K562 (cell line): Measurements from ENCODE around the gene SERPINH1. TPM values are rescaled to one million over a fixed set of nuclear protein-coding genes. Genes with fewer than 3 reads are reported as not detected.

Source experiments
- DACH1 ChIP-seq: fragments of 450-650 bp; IDR thresholded peaks from 2 replicates; pipeline ENCODE4 v1.6.1; 2018; ENCODE audit not compliant: partially characterized antibody
- RBFOX2 ChIP-seq: fragments of 200-400 bp; formaldehyde crosslinking; IDR thresholded peaks from 2 replicates; pipeline ENCODE4 v1.6.1; 2017; ENCODE audit warnings: low read depth, mild to moderate bottlenecking, low read length, moderate library complexity
- RFX1 ChIP-seq: fragments of 450-650 bp; IDR thresholded peaks from 2 replicates; pipeline ENCODE4 v1.6.1; 2016; ENCODE audit warnings: mild to moderate bottlenecking, moderate library complexity
- TCFL5 ChIP-seq: fragments of 250-450 bp; sonication (Bioruptor Pico); conservative IDR thresholded peaks from 2 replicates; pipeline ENCODE4 v1.6.1; 2021; ENCODE audit warnings: mild to moderate bottlenecking, moderate library complexity, matching md5 sums
- ZFX ChIP-seq: sonication (generic); formaldehyde crosslinking; IDR thresholded peaks from 2 replicates; pipeline ENCODE4 v1.8.0; 2022; ENCODE audit warnings: mild to moderate bottlenecking, missing genetic modification reagents, moderate library complexity
- polyA plus RNA-seq, 8 experiments: library from polyadenylated mRNA; depleted of rRNA in 4 of 8; stranded (reverse) in 5 of 8; unstranded in 3 of 8; fragments of >200 nt; fragmentation: Nextera tagmentation in 2 of 8; fragmentation: Illumina TruSeq in 1 of 8; extraction: Ambion mirVana in 2 of 8; extraction: Trizol in 1 of 8; gene quantifications; 2 replicates each; pipeline versions ENCODE4 v1.2.1 to v1.2.3, GENCODE V29; 2011 to 2014; ENCODE audit warnings: inconsistent platforms in 1 of 8, missing spikeins in 1 of 8
- total RNA-seq, 7 experiments: library from RNA; depleted of rRNA in 6 of 7; stranded (reverse); fragments of >200 nt in 6 of 7; fragmentation: Illumina TruSeq in 2 of 7; extraction: Trizol in 2 of 7; gene quantifications; 2 replicates each; pipeline versions ENCODE4 v1.2.1 to v1.2.3, GENCODE V29; 2011 to 2021; ENCODE audit warnings: low replicate concordance in 1 of 7
- TF ChIP-seq, protein P1 (sequence below): fragments of 250-450 bp; sonication (Bioruptor Pico); IDR thresholded peaks from 2 replicates; pipeline ENCODE4 v1.5.0; 2021; ENCODE audit warnings: mild to moderate bottlenecking, borderline replicate concordance
- TF ChIP-seq, protein P2 (sequence below): fragments of 200-800 bp; sonication (Bioruptor generic); IDR thresholded peaks from 2 replicates; pipeline ENCODE4 v1.6.1; 2017; ENCODE audit warnings: missing genetic modification characterization, missing compliant biosample characterization

The SERPINH1 gene
- total and polyA plus RNA-seq, 9 of the 15 experiments (the other 6 are each of a cell fraction or from before 2014, with no cell fraction given), result 2.8 to 106 (median 67.9) TPM

DNA sequence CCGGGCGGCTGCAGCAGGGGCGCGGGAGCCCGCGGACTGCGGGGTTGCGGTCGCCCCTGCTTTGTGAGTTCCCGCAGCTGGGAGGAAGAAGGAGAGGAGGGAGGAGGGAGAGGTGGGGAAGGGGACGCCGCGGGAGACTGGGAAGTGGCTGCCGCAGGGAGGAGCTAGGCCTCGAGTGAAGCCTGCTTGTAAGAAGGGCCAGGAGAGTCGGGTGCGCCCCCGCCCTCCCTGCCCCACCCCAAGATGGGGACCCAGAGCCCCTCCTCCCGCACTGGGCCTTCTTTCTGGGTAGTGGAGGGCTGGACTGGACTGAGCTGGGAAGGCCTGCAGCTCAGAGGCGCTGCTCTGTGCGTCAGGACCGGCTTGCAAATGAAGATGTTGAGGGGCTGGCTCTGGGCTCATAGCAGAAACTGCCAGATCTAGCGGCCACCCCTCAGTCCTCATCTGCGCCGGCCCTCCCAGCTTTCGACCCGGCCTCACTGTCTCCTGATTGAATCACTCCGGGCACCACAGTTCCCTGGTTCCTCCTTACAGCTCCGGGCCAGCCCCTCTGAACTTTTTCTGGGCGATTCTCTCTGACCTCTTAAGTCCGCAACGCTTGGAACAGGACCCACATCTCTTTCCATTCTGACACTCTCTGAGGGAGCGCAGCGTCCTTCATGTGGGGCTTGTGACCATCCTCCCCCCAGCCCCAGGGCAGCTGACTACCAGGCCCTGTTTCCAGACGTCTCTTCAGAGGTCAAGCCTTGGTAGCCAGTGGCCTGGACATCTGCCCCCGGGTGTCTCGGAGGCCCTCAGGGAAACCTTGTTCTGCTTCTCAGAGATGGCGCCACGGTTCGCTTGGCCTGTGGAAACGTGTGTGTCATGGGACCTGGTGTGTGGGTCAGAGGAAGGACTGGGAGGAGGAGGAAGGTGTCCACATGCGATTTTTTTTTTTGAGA lies 21.9 kb downstream of the SERPINH1 start (continued):
- TF ChIP-seq RBFOX2 (peak; percentile 39), TCFL5 (CRISPR knock-in tag) (no peak), ZFX (peak; percentile 71), DACH1 (no peak), RFX1 (no peak)
- TF ChIP-seq, protein P1, sequence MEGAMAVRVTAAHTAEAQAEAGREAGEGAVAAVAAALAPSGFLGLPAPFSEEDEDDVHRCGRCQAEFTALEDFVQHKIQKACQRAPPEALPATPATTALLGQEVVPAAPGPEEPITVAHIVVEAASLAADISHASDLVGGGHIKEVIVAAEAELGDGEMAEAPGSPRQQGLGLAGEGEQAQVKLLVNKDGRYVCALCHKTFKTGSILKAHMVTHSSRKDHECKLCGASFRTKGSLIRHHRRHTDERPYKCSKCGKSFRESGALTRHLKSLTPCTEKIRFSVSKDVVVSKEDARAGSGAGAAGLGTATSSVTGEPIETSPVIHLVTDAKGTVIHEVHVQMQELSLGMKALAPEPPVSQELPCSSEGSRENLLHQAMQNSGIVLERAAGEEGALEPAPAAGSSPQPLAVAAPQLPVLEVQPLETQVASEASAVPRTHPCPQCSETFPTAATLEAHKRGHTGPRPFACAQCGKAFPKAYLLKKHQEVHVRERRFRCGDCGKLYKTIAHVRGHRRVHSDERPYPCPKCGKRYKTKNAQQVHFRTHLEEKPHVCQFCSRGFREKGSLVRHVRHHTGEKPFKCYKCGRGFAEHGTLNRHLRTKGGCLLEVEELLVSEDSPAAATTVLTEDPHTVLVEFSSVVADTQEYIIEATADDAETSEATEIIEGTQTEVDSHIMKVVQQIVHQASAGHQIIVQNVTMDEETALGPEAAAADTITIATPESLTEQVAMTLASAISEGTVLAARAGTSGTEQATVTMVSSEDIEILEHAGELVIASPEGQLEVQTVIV, result no peak
- TF ChIP-seq, protein P2, sequence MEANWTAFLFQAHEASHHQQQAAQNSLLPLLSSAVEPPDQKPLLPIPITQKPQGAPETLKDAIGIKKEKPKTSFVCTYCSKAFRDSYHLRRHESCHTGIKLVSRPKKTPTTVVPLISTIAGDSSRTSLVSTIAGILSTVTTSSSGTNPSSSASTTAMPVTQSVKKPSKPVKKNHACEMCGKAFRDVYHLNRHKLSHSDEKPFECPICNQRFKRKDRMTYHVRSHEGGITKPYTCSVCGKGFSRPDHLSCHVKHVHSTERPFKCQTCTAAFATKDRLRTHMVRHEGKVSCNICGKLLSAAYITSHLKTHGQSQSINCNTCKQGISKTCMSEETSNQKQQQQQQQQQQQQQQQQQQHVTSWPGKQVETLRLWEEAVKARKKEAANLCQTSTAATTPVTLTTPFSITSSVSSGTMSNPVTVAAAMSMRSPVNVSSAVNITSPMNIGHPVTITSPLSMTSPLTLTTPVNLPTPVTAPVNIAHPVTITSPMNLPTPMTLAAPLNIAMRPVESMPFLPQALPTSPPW (CRISPR knock-in tag), result peak; percentile 56
